ENCODE data around the gene CREBRF. TPM values are rescaled to one million over a fixed set of nuclear protein-coding genes. Genes with fewer than 3 reads are reported as not detected.

Gene CREBRF
- total and polyA plus RNA-seq, 2 donors (not counting 3 experiments of a cell fraction or from before 2014, with no cell fraction given), result 2.7 to 8.8 TPM

GRCh38 chr5:173065155-173065554 is 9.0 kb downstream of the CREBRF start:
- Histone ChIP-seq H2AFZ (ENCODE audit: low read depth, low read length) (no peak overlapping the region), H3K4me3 (replicated peaks in 1 of 3; ENCODE audit: insufficient read depth in 1 of 3, low read depth in 1 of 3, low read length in 3 of 3) (no peak overlapping the region), H3K36me3 (ENCODE audit: control insufficient read depth in 2 of 2, extremely low read depth in 1 of 2, insufficient read depth in 2 of 2, low read length in 2 of 2) (no peaks in the 10 kb centered on the region), H3K9me3 (replicated peaks; ENCODE audit: control insufficient read depth, insufficient read depth, low read length) (no peaks in the 10 kb centered on the region), H3K27ac (ENCODE audit: insufficient read depth, low read depth, low read length) (no peak overlapping the region), H3K4me2 (ENCODE audit: insufficient read depth, low read length) (no peak overlapping the region), H3K9me1 (replicated peaks; ENCODE audit: control insufficient read depth, extremely low read depth, insufficient read depth, low read length) (no peaks in the 10 kb centered on the region), H3K4me1 (ENCODE audit: control insufficient read depth, extremely low read depth, insufficient read depth, low read length) (no peaks in the 10 kb centered on the region), H4K20me1 (replicated peaks; ENCODE audit: control insufficient read depth, extremely low read depth, insufficient read depth, low read length) (no peaks in the 10 kb centered on the region), H3K79me2 (ENCODE audit: control insufficient read depth, insufficient read depth, low read length) (no peaks in the 10 kb centered on the region), H3K27me3 (ENCODE audit: control insufficient read depth in 2 of 2, insufficient read depth in 2 of 2, low read length in 2 of 2) (no peaks in the 10 kb centered on the region), H3K9ac (replicated peaks; ENCODE audit: extremely low read depth, insufficient read depth, low read length) (no peak overlapping the region)
- ChIA-PET CTCF (interaction anchor here (1.3 to 1.4 kb wide), 3 partner anchors 22 to 75 kb away, joined by 3 to 4 read pairs (median 3); no protein-coding TSS in a partner anchor), POLR2A (no interaction called here)
- intact Hi-C loops (cut with micrococcal nuclease) (no loop called here), dilution Hi-C loops (cut with MboI; ENCODE audit: extremely low pct_ligation_motif_present, low sequenced_read_pairs) (no loop called here)
- FAIRE-seq (no peak), DNase-seq (ENCODE audit: low read depth, low spot score) (no peak)
- TF ChIP-seq, protein P1, sequence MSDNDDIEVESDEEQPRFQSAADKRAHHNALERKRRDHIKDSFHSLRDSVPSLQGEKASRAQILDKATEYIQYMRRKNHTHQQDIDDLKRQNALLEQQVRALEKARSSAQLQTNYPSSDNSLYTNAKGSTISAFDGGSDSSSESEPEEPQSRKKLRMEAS (IDR thresholded peaks at IDR 0.05; ENCODE audit: insufficient read depth, insufficient read length), result no peak
- TF ChIP-seq MYC (IDR thresholded peaks at IDR 0.05; ENCODE audit: low read depth, low read length), result no peak
- TF ChIP-seq CTCF (IDR thresholded peaks at IDR 0.05; ENCODE audit: extremely low read depth in 1 of 2, insufficient read depth in 1 of 2, low read depth in 1 of 2, low read length in 2 of 2), result no peak
- TF ChIP-seq EZH2 (IDR thresholded peaks at IDR 0.05; ENCODE audit: borderline replicate concordance, low read depth, low read length, severe bottlenecking), result no peak
- TF ChIP-seq POLR2A (IDR thresholded peaks at IDR 0.05; ENCODE audit: low read depth, low read length), result no peak
- BruUV-seq (replicated peaks), result no TSS peak

DNA sequence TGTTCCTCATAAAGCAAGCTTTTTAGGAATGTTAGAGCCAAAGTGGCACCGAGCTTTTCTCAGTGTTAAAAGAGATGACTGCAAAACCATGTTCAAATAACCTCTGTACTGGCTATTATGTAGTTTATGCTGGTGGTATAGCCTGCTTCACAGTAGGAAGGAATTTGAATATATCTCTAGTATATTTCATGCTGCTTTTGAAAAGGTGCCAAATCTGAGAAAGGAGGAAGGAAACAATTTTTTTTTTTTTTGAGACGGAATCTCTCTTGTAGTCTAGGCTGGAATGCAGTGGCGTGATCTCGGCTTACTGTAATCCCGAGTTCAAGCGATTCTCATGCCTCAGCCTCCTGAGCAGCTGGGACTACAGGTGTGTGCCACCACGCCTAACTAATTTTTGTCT is 13.5 kb downstream of the CREBRF start:
- DNase-seq (ENCODE audit: low read depth, low spot score) (peak; percentile 51), FAIRE-seq (no peak)
- ChIA-PET POLR2A (no interaction called here), CTCF (no interaction called here)
- no peak overlapping the region for H2AFZ ChIP-seq (ENCODE audit: low read depth, low read length)
- no peaks in the 10 kb centered on the region for H3K9me3 ChIP-seq (replicated peaks; ENCODE audit: control insufficient read depth, insufficient read depth, low read length)
- dilution Hi-C loops (cut with MboI; ENCODE audit: extremely low pct_ligation_motif_present, low sequenced_read_pairs), result no loop called here
- no peaks in the 10 kb centered on the region for H4K20me1 ChIP-seq (replicated peaks; ENCODE audit: control insufficient read depth, extremely low read depth, insufficient read depth, low read length)
- no peaks in the 10 kb centered on the region for H3K27me3 ChIP-seq (ENCODE audit: control insufficient read depth in 2 of 2, insufficient read depth in 2 of 2, low read length in 2 of 2)
- H3K79me2 ChIP-seq (ENCODE audit: control insufficient read depth, insufficient read depth, low read length), result no peaks in the 10 kb centered on the region
- TF ChIP-seq POLR2A (IDR thresholded peaks at IDR 0.05; ENCODE audit: low read depth, low read length), result no peak
- no peak for TF ChIP-seq MYC (IDR thresholded peaks at IDR 0.05; ENCODE audit: low read depth, low read length)
- no peak for TF ChIP-seq GATA2 (IDR thresholded peaks at IDR 0.05; ENCODE audit: insufficient read depth, insufficient read length, low read depth, low read length)
- no peak for TF ChIP-seq POLR2AphosphoS5 (IDR thresholded peaks at IDR 0.05; ENCODE audit: insufficient read depth, low read depth, low read length)
- no peak for TF ChIP-seq JUN (IDR thresholded peaks at IDR 0.05; ENCODE audit: borderline replicate concordance, insufficient read depth, insufficient read length, low read depth)
- TF ChIP-seq CTCF (IDR thresholded peaks at IDR 0.05; ENCODE audit: extremely low read depth in 1 of 2, insufficient read depth in 1 of 2, low read depth in 1 of 2, low read length in 2 of 2), result no peak
- TF ChIP-seq, protein P1 (IDR thresholded peaks at IDR 0.05; ENCODE audit: insufficient read depth, insufficient read length), result no peak
- no peak for TF ChIP-seq EZH2 (IDR thresholded peaks at IDR 0.05; ENCODE audit: borderline replicate concordance, low read depth, low read length, severe bottlenecking)
- no peak for TF ChIP-seq FOS (IDR thresholded peaks at IDR 0.05; ENCODE audit: borderline replicate concordance, insufficient read depth, low read length)
- H3K4me2 ChIP-seq (ENCODE audit: insufficient read depth, low read length), result no peak overlapping the region
- no peak overlapping the region for H3K9ac ChIP-seq (replicated peaks; ENCODE audit: extremely low read depth, insufficient read depth, low read length)
- intact Hi-C loops (cut with micrococcal nuclease), result no loop called here
- no peaks in the 10 kb centered on the region for H3K36me3 ChIP-seq (ENCODE audit: control insufficient read depth in 2 of 2, extremely low read depth in 1 of 2, insufficient read depth in 2 of 2, low read length in 2 of 2)
- BruUV-seq (replicated peaks), result no TSS peak
- no peak overlapping the region for H3K27ac ChIP-seq (ENCODE audit: insufficient read depth, low read depth, low read length)
- H3K4me3 ChIP-seq (replicated peaks in 1 of 3; ENCODE audit: insufficient read depth in 1 of 3, low read depth in 1 of 3, low read length in 3 of 3), result no peak overlapping the region
- no peaks in the 10 kb centered on the region for H3K4me1 ChIP-seq (ENCODE audit: control insufficient read depth, extremely low read depth, insufficient read depth, low read length)
- H3K9me1 ChIP-seq (replicated peaks; ENCODE audit: control insufficient read depth, extremely low read depth, insufficient read depth, low read length), result no peaks in the 10 kb centered on the region
